Measurements from ENCODE around the gene PRICKLE2.

GRCh38 chr3:64048631-64049061 is 176.6 kb downstream of the PRICKLE2 start:
- TF ChIP-seq ZFP3 (CRISPR knock-in tag; IDR thresholded peaks at IDR 0.05), result no peak
- no peak for TF ChIP-seq ESRRG (CRISPR knock-in tag; IDR thresholded peaks at IDR 0.05)
- TF ChIP-seq OSR1 (CRISPR knock-in tag; IDR thresholded peaks at IDR 0.05), result no peak
- TF ChIP-seq CSDC2 (CRISPR knock-in tag; IDR thresholded peaks at IDR 0.05), result no peak
- TF ChIP-seq TOX (CRISPR knock-in tag; IDR thresholded peaks at IDR 0.05; ENCODE audit: borderline replicate concordance), result no peak

Measured in SK-N-SH treated with all-trans-retinoic acid at 6 μM for 48 hours (cell line).